OCI-LY7 (cell line): ENCODE data around the gene TNS1.

Experiments
- EZH2phosphoT487 ChIP-seq: fragments of 200-600 bp; sonication (generic); IDR thresholded peaks from 2 replicates; pipeline ENCODE4 v1.6.1; 2018; ENCODE audit warnings: low read depth, borderline replicate concordance, mild to moderate bottlenecking, mixed run types, antibody characterized with exemption, low read length, moderate library complexity, mixed read lengths
- TF ChIP-seq, protein P1 (sequence below): fragments of 200-600 bp; sonication (generic); conservative IDR thresholded peaks from 2 replicates; pipeline ENCODE4 v1.5.1; 2014; ENCODE audit warnings: mild to moderate bottlenecking, antibody characterized with exemption, low read length, moderate library complexity, mixed read lengths

DNA sequence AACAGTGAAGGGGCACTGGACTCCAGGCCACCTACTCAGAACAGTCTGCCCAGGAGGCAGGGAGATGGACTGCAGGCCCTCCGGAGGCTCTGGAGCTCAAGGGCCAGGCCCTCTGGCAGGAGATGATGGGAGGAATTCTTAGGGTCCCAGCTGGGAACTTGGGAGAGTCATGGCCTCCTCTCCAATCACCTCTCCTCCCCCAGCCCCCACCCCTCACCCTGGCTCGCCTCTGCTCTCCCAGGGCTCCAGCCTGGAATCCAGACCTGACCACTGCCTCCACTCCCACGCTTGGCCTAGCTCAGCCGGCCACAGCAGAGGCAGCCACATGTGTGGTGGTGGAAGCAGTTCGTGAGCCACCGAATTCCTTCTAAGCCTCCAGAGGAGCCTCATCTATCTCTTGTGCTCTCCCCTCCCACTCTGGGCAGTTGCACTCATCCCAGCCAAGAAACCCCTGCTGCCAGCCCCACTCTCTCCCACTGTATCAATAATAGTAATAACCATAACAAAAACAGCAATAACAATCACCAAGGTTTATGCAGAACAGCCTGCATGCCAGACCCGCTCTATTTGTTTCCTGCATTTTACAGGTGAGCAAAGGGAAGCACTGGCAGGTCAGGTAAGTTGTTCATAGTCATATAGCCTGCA lies 67.4 kb downstream of the TNS1 start:
- TF ChIP-seq, protein P1, sequence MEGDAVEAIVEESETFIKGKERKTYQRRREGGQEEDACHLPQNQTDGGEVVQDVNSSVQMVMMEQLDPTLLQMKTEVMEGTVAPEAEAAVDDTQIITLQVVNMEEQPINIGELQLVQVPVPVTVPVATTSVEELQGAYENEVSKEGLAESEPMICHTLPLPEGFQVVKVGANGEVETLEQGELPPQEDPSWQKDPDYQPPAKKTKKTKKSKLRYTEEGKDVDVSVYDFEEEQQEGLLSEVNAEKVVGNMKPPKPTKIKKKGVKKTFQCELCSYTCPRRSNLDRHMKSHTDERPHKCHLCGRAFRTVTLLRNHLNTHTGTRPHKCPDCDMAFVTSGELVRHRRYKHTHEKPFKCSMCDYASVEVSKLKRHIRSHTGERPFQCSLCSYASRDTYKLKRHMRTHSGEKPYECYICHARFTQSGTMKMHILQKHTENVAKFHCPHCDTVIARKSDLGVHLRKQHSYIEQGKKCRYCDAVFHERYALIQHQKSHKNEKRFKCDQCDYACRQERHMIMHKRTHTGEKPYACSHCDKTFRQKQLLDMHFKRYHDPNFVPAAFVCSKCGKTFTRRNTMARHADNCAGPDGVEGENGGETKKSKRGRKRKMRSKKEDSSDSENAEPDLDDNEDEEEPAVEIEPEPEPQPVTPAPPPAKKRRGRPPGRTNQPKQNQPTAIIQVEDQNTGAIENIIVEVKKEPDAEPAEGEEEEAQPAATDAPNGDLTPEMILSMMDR, result no peak
- TF ChIP-seq EZH2phosphoT487, result no peak
